ENCODE results near the gene TRPV4.

- TF ChIP-seq POLR2A (IDR thresholded peaks at IDR 0.05), result no peak
- TF ChIP-seq, protein P1, sequence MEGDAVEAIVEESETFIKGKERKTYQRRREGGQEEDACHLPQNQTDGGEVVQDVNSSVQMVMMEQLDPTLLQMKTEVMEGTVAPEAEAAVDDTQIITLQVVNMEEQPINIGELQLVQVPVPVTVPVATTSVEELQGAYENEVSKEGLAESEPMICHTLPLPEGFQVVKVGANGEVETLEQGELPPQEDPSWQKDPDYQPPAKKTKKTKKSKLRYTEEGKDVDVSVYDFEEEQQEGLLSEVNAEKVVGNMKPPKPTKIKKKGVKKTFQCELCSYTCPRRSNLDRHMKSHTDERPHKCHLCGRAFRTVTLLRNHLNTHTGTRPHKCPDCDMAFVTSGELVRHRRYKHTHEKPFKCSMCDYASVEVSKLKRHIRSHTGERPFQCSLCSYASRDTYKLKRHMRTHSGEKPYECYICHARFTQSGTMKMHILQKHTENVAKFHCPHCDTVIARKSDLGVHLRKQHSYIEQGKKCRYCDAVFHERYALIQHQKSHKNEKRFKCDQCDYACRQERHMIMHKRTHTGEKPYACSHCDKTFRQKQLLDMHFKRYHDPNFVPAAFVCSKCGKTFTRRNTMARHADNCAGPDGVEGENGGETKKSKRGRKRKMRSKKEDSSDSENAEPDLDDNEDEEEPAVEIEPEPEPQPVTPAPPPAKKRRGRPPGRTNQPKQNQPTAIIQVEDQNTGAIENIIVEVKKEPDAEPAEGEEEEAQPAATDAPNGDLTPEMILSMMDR (IDR thresholded peaks at IDR 0.05), result no peak
- no peak for TF ChIP-seq POLR2AphosphoS5 (IDR thresholded peaks at IDR 0.05)
- no peak for TF ChIP-seq EP300 (IDR thresholded peaks at IDR 0.05)
These were observed 2.5 kb downstream of the TRPV4 start for GRCh38 chr12:109830718-109831117.
